GM18873 (cell line): ENCODE data around the gene ANKRD44.
A peak's percentile ranks its signal among the peaks of the same experiment; 100 is the strongest.

Source experiments
- ATAC-seq: cut with Tn5 transposase; IDR thresholded peaks from one replicate; pipeline ENCODE4 v1.9.1; 2021; ENCODE audit warnings: mild to moderate bottlenecking, moderate library complexity, moderate number of reproducible peaks; ENCODE audit not compliant: unreplicated experiment, low FRiP score

The ANKRD44 gene

DNA sequence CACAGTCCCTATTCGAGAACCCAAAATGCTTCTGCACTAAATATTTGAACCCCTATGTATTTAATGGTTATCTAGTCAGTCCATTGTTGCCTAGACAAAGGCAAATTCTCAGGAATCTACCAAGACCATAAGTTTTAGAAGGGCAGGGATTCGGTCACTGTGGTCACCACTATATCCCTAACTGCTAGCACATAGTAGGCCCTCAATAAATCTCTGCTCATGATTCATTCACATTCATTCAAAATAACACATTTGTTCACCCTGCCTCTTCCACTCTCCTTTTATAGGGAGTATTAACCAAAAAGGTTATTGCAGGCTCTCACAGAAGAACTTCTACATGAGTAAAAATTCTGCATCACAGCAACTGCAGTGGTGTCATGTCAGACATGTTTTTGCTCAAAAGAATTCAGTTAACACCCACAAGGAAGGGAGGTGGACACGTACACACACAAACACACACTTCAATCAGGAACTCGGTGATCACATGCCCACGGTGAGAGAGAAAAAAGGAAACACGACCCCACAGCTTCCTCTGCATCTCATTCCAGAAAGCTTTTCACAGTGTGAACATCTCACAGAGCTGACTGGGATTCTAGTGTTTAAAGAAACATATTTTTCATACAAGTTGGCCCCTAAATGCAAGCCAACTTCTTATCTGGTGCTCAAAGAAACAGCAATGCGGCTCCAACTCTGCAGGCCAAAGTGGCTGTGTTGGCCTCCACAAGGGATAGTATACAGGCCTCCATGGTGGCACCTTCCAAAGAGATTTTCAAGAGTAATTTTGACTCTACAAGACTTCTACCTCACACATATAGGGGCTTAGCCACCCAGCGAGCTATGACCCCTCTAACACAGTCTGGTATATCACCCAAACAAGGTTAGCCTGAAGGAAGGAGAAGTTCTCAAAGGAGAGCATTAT lies 98.0 kb downstream of the ANKRD44 start:
- ATAC-seq, result no peak

- no peak for ATAC-seq
These were observed 98.7 kb downstream of the ANKRD44 start for GRCh38 chr2:197211881-197212342.

DNA sequence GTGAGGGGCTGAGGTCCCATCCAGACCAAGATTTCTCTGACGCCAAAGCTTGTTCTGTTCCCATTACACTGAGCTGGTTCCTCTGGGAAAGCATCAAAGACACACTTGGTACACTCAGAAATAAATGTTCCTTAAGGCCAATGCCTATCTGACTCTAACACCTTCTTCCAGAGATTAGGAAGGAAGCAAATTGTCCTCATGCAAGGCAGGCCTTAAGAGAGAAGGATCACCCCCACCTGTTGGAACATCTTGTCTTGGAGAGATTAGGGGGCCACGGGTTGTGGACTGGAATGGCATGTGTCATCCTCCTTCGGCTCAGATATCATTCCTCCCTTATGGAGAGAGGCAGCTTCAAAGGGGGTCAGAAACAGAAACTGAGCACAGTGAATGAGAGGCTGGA lies 100.2 kb downstream of the ANKRD44 start:
- no peak for ATAC-seq

- ATAC-seq, result peak; percentile 28
These were observed 100.7 kb downstream of the ANKRD44 start for GRCh38 chr2:197209742-197210408.

DNA sequence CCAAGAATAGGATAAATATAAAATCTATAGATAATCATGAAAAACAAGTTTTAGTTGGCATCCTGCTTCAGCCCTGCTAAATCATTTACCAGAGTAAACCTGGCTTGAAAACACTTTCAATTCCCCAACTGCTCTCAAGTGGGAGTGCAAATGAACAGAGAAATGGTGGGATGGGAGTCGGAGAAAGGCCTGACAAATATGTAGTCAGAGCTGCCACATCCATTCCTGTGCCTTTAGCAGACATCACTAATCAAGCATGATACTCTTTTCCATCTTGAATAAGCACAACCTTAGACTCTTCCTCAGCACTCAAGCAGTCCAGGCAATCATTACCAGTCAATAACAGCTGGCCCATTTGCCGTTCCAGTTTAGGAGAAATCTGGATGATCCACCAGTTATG lies 101.3 kb downstream of the ANKRD44 start:
- no peak for ATAC-seq

DNA sequence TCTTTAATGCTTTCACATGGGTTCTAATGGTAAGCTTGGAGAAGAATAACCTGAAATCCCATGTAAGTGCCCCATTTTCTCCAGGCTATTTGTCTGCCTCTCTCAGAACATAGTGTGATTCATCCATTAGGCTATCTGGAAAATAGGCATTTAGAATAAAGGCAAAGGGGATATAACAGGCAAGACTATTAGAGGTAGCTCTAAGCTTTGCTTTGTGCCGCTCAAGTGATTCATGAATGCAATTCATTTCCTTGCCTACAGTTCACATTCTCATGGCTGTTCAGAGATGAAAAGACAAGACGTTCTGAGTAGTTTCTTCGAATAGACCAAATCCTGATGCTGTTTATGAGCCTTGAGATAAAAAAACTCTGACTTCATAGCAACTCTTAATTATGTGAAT lies 101.7 kb downstream of the ANKRD44 start:
- ATAC-seq, result no peak

DNA sequence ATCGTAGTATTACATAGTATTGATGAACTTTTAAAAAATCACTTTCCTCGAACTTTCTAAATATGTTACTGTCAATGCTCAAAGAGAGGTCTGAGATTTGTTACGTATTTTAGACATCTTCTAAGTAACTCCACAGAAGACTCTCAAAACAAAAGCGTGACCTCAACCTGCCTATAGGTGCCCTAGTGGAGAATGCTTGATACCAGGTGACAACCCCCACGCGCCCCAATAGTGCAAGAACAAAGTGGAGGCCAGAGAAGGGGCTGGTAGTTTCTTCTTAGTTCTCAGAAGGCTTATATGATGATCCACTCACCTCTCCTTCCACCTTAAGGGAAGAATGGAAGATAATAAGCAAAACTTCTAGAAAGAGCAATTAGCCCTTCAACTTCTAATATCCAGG lies 102.6 kb downstream of the ANKRD44 start:
- no peak for ATAC-seq

DNA sequence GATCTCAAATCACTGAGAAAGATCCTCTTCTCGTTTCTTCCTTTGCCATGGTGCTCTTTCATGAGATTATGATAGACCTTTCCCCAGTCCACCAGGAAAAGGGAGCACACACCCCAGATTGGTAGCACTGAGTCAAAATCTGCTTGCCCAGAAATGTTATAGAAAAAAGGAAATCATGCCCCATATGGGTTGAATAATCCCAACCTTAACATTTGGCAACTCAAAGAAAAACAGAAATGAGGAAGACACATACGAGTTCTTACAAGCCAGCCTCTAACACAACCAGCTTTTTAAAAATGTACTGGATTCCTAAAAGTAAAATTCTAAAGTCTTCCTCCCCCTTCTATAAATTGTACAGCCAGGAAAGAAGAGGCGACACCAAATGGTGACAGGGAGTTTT lies 103.0 kb downstream of the ANKRD44 start:
- ATAC-seq, result no peak

DNA sequence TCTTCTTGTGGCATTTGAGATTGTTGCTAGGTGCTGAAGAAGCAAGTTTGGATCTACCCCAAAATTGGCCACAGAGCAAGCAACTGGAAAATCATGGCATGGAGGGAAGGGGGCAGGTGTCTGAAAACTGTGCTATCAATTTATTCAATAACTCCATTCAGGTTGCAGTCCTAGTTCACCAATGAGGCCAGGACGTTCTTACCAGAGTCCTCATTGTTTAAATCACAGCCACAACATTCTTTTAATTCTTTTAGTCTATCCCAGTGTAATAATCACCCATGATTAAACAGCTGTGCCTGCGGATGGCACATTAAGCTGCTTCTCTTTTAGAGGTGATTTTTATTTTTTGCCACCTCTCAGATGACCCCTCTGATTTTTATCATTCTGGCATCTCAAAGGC lies 103.5 kb downstream of the ANKRD44 start:
- ATAC-seq, result no peak

DNA sequence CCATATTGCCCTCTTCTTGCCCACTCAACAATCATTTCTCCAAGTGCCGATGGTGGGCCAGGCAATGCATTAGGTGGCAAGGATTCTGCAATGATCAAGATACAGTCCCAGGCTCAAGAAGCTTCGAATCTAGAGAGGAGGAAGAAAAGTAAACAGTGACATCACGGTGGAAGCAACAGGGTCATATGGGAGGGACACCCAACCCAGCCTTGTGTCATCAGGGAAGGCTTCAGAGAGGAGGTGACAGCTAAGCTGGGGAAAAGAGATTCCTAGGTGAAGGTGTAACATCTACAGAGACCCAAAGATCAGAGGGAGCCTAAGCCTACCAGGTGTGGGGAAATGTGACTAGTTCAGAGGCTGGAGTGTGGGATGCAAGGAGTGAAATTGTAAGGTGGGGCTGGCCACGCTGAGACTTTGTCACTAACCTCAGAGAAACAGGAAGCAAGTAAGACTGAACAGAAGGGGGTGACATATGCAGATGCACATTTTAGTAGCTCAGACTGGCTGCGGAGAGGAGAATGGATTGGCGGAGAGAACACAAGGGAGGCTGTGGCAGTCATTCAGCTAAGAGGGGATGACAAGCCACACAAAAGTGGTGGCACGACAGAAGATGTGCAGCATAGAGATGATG lies 104.9 kb downstream of the ANKRD44 start:
- ATAC-seq, result peak; percentile 63

- ATAC-seq, result no peak
These were observed 105.9 kb downstream of the ANKRD44 start for GRCh38 chr2:197204519-197205250.

DNA sequence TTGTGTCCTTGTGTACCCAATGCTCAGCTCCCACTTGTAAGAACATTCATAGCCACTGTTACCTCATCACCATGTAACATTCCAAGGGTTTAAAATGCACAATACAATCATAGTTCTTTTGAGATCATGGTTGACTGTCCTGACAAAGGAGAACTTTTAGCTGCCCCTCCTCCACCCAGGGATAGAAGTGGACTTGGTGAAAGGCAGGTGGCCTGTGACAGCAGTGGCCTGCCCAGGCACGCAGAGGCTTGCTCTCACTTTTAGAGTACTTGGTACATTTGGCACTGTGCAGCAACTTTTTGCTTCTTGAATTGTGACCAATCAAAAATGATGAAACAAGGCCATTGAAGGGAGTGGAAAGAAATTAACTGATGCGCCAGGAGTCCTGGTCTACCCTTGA lies 108.7 kb downstream of the ANKRD44 start:
- ATAC-seq, result no peak

GRCh38 chr2:197200762-197201058 lies 109.9 kb downstream of the ANKRD44 start:
- no peak for ATAC-seq

DNA sequence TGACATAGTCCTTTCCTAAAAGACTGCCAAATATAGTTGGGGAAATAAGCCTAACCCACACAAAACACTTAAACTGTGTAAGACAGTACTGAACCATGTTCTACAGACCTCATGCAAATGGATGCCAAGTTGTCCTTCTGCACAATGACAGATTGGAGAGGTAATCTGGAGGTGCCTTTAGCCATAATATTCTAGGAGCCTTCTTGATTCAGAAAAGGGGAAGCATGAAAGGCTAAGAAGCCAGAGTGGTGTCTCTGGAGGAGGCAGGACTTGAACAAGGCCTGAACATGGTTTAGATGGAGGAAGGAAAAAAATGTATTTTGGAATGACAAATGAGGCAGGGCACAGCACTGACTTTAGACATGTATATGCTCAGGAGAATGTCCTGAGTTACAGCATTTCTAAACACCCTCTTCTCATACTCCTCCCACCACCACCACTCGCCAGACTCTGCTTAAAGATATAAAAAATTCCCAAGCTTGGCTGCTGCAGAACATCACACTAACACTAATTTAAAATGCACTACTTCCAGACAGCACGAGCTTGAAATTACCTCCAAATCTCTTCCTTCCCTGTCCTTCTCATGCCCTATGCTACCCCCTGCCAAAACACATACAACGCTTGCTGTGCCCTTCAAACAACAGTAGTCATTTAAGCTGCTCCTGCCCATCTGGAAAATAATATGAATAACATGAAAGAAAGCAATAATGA lies 110.4 kb downstream of the ANKRD44 start:
- no peak for ATAC-seq

GRCh38 chr2:197198890-197199289 lies 111.7 kb downstream of the ANKRD44 start:
- ATAC-seq, result peak; percentile 97

DNA sequence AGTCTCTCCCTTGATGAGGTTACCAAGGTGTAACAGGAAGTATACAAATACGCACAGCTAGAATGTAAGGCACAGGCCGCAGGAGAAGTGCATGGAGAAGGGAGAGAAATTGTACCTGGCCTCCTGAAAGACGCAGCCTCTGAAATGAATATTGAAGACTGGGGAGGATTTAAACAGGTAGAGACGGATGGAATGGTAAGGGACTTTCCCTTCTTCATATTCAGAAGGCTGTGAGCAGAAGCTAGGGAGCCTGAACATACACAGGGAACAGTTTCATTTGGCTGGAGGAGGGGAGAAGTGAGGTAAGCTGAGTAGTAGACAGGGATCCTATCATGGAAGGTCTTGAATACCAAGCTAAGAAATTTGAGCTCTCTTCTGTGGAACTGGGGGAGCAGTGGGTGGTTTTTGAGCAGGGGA lies 112.7 kb downstream of the ANKRD44 start:
- no peak for ATAC-seq

GRCh38 chr2:197196541-197197180 lies 113.9 kb downstream of the ANKRD44 start:
- no peak for ATAC-seq

DNA sequence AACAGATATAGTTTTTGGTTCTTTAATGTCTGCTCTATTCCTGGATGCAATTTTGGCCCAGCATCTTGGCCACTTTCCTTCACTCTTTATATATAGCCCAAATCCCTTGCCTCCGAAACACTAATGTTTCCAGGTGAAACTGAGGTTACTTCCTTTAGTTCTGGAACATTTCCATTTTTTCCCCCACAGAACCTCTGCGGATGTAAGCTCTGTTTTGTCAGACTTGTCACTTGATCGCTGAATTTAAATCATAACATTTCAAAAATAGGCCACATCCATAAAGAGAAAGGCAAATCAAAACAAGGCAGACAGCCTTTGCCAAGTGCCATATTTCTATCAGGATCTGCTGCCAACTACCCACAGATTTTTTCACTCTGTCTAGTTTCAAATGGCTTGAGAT lies 115.1 kb downstream of the ANKRD44 start:
- no peak for ATAC-seq

GRCh38 chr2:197191940-197192322 lies 118.6 kb downstream of the ANKRD44 start:
- peak; percentile 85 for ATAC-seq
